IPS DF 6.9 (cell line): ENCODE data around the gene PACSIN1.

ENCODE experiments used
- DNase-seq: peaks from one replicate; pipeline ENCODE4 v3.0.0-alpha.2; 2013; ENCODE audit warnings: low read depth, low spot score
- H3K27ac ChIP-seq: one replicate; pipeline ENCODE4 v1.5.1; 2013; ENCODE audit warnings: low read length, control low read depth
- H3K27me3 ChIP-seq: 2 replicates; pipeline ENCODE4 v1.6.1; 2013; ENCODE audit warnings: mild to moderate bottlenecking, low read length; ENCODE audit not compliant: control insufficient read depth, insufficient read depth
- H3K36me3 ChIP-seq: 2 replicates; pipeline ENCODE4 v1.6.1; 2013; ENCODE audit warnings: low read length; ENCODE audit not compliant: control insufficient read depth, insufficient read depth
- H3K4me1 ChIP-seq: 2 replicates; pipeline ENCODE4 v1.6.1; 2013; ENCODE audit warnings: low read length; ENCODE audit not compliant: control insufficient read depth, insufficient read depth
- H3K4me3 ChIP-seq: 2 replicates; pipeline ENCODE4 v1.5.1; 2013; ENCODE audit warnings: mild to moderate bottlenecking, low read length
- H3K9me3 ChIP-seq: 2 replicates; pipeline ENCODE4 v1.6.1; 2013; ENCODE audit warnings: low read length, inconsistent platforms; ENCODE audit not compliant: control insufficient read depth, insufficient read depth
- whole genome bisulfite sequencing: extraction: QIAGEN DNeasy Blood & Tissue Kit; methylation state at CpG from one replicate; pipeline ENCODE4 v1.1.7; 2013; ENCODE audit warnings: mixed read lengths, missing lambda C conversion rate; ENCODE audit not compliant: insufficient read length, insufficient coverage; 5-methylcytosine and 5-hydroxymethylcytosine counted together

Gene PACSIN1

DNA sequence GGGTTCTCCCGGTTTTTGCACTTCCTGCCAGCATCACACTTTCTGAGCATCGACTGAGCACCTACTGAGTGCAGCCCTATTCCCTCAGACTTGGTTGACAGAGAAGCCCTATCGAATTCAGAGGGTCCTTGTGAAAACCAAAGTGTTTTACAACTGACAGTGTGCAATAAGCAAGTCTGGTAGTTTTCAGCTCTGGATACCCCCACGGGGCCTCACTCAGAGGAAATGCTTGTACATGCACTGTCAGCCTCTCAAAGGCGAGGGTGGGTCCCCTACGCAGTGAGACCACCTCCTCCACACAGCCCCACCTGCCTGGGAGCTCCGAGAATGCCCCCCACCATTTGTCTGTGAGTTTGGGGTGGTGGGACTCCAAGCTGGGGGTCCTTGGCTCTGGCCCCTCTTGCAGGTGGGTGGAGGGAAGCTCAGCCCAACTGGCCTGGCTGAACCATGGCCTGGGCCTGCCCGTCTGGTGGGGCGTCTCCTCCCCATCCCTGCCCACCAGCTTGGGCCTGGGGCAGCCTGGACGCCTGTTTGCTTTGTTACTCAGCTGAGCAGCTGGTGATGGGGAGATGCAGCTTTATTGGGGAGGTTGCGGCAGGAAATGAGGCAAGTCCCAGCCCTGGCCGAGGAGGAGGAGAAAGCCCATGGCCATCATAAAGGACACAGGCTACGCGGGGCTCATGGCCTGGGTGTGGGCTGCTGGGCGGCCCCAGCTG, 88.6 kb downstream of the PACSIN1 start:
- H3K4me3 ChIP-seq: no peak overlapping the region
- no peaks in the 10 kb centered on the region for H3K27me3 ChIP-seq
- WGBS: no CpG with 5 or more reads among the region's 15 CpGs
- H3K27ac ChIP-seq: no peak overlapping the region
- DNase-seq: no peak
- H3K4me1 ChIP-seq: no peaks in the 10 kb centered on the region
- H3K9me3 ChIP-seq: no peaks in the 10 kb centered on the region
- no peaks in the 10 kb centered on the region for H3K36me3 ChIP-seq

- no peaks in the 10 kb centered on the region for H3K27me3 ChIP-seq
- no peaks in the 10 kb centered on the region for H3K4me1 ChIP-seq
- no peak for DNase-seq
- H3K4me3 ChIP-seq: no peak overlapping the region
- no peak overlapping the region for H3K27ac ChIP-seq
- 100% methylated on average over 5 of the region's 11 CpGs for WGBS
- no peaks in the 10 kb centered on the region for H3K36me3 ChIP-seq
- H3K9me3 ChIP-seq: no peaks in the 10 kb centered on the region
Observed at GRCh38 chr6:34555007-34555322, 89.1 kb downstream of the PACSIN1 start.

GRCh38 chr6:34555328-34555727, 89.5 kb downstream of the PACSIN1 start:
- H3K4me3 ChIP-seq: no peak overlapping the region
- no peak overlapping the region for H3K27ac ChIP-seq
- no peaks in the 10 kb centered on the region for H3K27me3 ChIP-seq
- H3K36me3 ChIP-seq: no peaks in the 10 kb centered on the region
- no peak for DNase-seq
- no CpG with 5 or more reads among the region's 8 CpGs for WGBS
- H3K9me3 ChIP-seq: no peaks in the 10 kb centered on the region
- H3K4me1 ChIP-seq: no peaks in the 10 kb centered on the region

GRCh38 chr6:34556031-34556471, 90.2 kb downstream of the PACSIN1 start, which contains the start of gene SPDEF:
Gene SPDEF (minus strand): TSS chr6:34556329. CDS start chr6:34544455, 11,874 bp downstream.
- no peaks in the 10 kb centered on the region for H3K27me3 ChIP-seq
- H3K9me3 ChIP-seq: no peaks in the 10 kb centered on the region
- DNase-seq: no peak
- no peak within 1 kb of the TSS for H3K27ac ChIP-seq
- H3K4me3 ChIP-seq: no peak within 1 kb of the TSS
- no peaks in the 10 kb centered on the region for H3K4me1 ChIP-seq
- no CpG with 5 or more reads among the region's 6 CpGs for WGBS
- no peaks in the 10 kb centered on the region for H3K36me3 ChIP-seq

GRCh38 chr6:34556493-34556892, 90.6 kb downstream of the PACSIN1 start:
- Histone ChIP-seq H3K4me1 (no peaks in the 10 kb centered on the region), H3K27me3 (no peaks in the 10 kb centered on the region), H3K36me3 (no peaks in the 10 kb centered on the region), H3K9me3 (no peaks in the 10 kb centered on the region), H3K4me3 (no peak overlapping the region), H3K27ac (no peak overlapping the region)
- WGBS: no CpG with 5 or more reads among the region's 9 CpGs
- DNase-seq: no peak

DNA sequence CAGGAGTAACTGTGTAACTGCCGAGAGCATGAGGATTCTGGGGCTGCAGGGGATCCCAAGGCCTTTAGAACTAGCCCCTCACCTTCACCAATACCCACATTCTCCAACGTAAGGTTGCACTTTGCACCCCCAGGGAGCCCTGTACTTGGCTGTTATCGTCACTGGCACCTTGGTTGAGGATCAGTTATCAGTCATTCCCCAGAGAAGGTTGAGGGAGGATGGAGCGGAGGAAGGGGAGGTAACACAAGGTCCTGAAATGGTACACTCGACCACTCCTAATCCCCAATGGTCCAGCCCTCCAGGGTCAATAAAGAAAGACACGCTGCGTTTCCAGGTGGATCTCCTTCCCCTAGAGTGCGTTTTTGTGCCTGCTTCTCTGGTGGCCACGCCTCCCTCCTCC, 91.4 kb downstream of the PACSIN1 start:
- Histone ChIP-seq H3K27me3 (no peaks in the 10 kb centered on the region), H3K4me1 (no peaks in the 10 kb centered on the region), H3K9me3 (no peaks in the 10 kb centered on the region), H3K27ac (no peak overlapping the region), H3K36me3 (no peaks in the 10 kb centered on the region), H3K4me3 (no peak overlapping the region)
- no peak for DNase-seq
- WGBS: no CpG with 5 or more reads among the region's 9 CpGs

- no peak overlapping the region for H3K27ac ChIP-seq
- no peaks in the 10 kb centered on the region for H3K27me3 ChIP-seq
- no CpG with 5 or more reads among the region's 4 CpGs for WGBS
- no peaks in the 10 kb centered on the region for H3K4me1 ChIP-seq
- H3K9me3 ChIP-seq: no peaks in the 10 kb centered on the region
- H3K36me3 ChIP-seq: no peaks in the 10 kb centered on the region
- DNase-seq: no peak
- no peak overlapping the region for H3K4me3 ChIP-seq
Observed at GRCh38 chr6:34558172-34558714, 92.4 kb downstream of the PACSIN1 start.

DNA sequence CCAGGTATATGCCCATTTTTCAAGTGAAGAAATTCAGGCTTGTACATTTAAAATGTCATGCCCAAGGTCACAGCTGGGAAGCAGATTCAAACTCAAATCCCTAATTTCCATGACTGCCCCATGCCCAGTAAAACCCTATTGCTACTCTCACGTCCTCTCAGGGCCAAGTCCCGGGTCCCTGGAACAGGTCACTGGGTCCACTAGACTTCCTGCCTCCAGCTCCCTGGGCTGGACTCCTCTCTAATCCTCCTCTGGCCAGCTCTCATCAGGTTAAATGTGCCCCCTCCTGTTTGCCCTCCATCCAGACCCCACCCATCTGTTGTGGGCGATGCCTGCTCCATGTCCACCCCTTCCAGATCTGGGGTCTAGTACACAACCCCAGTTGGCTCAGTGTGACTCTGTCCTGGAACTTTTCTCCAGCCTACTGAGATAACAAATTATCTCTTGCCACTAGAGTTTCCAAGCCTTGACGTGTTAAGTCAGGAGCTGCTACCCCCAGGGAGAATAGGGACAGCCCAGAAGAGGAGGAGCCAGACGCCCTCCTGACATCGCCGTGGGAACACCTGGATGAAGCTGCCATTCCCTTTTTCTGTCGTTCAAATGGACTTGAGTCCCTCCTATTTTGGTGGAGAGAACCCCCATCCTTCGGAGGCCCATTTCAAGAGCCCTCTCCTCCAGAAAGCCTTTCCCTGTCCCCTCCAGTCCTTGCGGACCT, 93.9 kb downstream of the PACSIN1 start:
- no peaks in the 10 kb centered on the region for H3K36me3 ChIP-seq
- H3K4me1 ChIP-seq: no peaks in the 10 kb centered on the region
- H3K4me3 ChIP-seq: no peak overlapping the region
- no peaks in the 10 kb centered on the region for H3K9me3 ChIP-seq
- DNase-seq: no peak
- H3K27me3 ChIP-seq: no peaks in the 10 kb centered on the region
- WGBS: no CpG with 5 or more reads among the region's 10 CpGs
- no peak overlapping the region for H3K27ac ChIP-seq

- no CpG with 5 or more reads among the region's 20 CpGs for WGBS
- no peaks in the 10 kb centered on the region for H3K4me1 ChIP-seq
- H3K27ac ChIP-seq: no peak overlapping the region
- H3K36me3 ChIP-seq: no peaks in the 10 kb centered on the region
- H3K9me3 ChIP-seq: no peaks in the 10 kb centered on the region
- H3K4me3 ChIP-seq: no peak overlapping the region
- DNase-seq: no peak
- no peaks in the 10 kb centered on the region for H3K27me3 ChIP-seq
Observed at GRCh38 chr6:34560366-34561226, 94.7 kb downstream of the PACSIN1 start.

DNA sequence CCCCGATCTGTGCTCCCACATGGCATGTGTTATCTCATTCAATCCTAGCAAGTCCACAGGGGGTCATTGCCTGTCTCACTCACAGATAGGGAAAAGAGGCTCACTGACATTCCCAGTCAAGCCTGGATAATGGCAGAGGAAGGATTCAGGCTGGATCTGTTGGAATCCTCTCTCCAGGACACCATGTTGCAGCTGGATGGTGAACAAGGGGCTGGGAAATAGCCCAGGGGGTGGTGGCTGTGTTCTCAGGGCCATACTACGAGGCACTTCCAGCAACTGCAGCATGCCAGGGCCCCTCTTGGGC, 95.3 kb downstream of the PACSIN1 start:
- DNase-seq: no peak
- Histone ChIP-seq H3K36me3 (no peaks in the 10 kb centered on the region), H3K27me3 (no peaks in the 10 kb centered on the region), H3K4me1 (no peaks in the 10 kb centered on the region), H3K9me3 (no peaks in the 10 kb centered on the region), H3K27ac (no peak overlapping the region), H3K4me3 (no peak overlapping the region)
- WGBS: no CpG with 5 or more reads among the region's 2 CpGs
